GM18508 (cell line): ENCODE results near the gene APOL3.
"Not testable (repeated sequence)": the region's sequence is repeated elsewhere in the genome, so short reads cannot be mapped to it uniquely, and the experiment has no call there.

ENCODE experiments used
- ATAC-seq: cut with Tn5 transposase; IDR thresholded peaks from one replicate; pipeline ENCODE4 v1.9.1; 2021; ENCODE audit warnings: moderate number of reproducible peaks; ENCODE audit not compliant: insufficient read depth, unreplicated experiment

Gene APOL3

GRCh38 chr22:36160499-36160942 lies at the start of gene APOL3:
Gene APOL3 (minus strand): TSS chr22:36160755. CDS start chr22:36149055, 11,700 bp downstream.
- no peak for ATAC-seq

DNA sequence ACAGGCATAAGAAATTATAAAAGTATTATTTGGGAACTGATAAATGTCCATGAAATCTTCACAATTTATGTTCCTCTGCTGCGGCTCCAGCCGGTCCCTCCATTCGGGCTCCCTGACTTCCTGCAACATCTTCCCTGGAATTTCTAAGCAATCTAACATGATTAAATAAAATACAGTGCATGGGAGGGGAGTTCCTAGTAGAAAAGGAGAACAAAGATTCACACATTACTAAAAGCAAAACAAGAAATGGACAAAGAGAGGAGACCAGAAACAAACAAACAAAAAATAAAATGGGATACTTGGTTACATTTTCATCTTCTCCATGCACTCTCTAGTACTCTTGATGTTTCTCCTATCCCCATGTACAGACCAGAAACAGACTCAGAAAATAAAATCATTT lies 49.7 kb upstream of the APOL3 start:
- no peak for ATAC-seq

DNA sequence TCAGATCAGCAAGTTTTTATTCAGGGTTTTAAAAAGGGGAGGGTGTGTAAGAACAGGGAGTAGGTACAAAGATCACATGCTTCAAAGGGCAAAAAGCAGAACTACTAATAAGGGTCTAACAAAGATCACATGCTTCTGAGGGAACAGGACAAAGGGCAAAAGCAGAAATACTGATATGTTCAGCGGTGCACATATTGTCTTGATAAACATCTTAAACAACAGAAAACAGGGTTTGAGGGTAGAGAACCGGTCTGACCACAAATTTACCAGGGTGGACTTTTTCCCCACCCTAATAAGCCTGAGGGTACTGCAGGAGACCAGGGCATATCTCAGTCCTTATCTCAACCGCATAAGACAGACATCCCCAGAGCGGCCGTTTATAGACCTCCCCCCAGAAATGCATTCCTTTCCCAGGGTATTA lies 48.9 kb upstream of the APOL3 start:
- not testable (repeated sequence) for ATAC-seq

GRCh38 chr22:36208914-36209313 lies 48.4 kb upstream of the APOL3 start:
- no peak for ATAC-seq

GRCh38 chr22:36208162-36208765 lies 47.7 kb upstream of the APOL3 start:
- no peak for ATAC-seq

DNA sequence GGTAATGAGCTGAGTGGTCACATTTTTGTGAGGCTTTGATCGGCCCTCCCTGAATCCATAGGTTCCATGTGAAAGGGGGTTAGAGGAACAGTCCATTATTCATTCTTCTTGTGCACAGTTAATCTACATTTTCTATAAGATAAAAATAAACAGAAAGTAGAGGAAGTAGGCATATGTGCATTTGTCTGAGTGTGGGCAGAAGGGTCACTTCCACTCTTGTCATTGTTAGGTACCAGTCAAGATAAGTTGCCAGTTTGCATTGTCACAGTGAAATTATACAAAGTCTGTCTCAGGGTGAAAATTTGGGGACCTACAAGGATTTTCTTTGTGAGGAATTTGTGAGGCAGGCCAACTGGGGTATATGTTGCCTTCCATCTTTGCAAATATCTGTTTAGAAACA lies 45.7 kb upstream of the APOL3 start:
- no peak for ATAC-seq

GRCh38 chr22:36205573-36205972 lies 45.0 kb upstream of the APOL3 start:
- ATAC-seq = not testable (repeated sequence)

DNA sequence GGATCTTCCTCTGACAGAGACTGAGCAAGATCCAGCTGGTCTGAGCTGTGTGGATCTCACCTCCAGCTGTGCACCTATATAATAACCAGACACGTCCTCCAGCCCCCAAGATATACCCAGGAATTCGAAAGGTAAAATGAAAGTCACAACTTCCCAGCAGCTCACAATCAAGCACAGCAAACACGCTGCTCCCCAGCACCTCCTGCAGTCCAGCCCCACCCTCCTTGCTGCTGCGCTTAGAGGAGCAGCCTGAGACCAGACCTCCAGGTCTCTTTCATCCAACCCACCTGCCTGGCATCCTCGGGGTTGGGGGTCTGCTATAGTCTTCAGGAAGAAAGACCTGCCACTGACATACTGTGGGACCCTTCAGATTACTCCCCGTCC lies 44.1 kb upstream of the APOL3 start:
- ATAC-seq = no peak

GRCh38 chr22:36204001-36204631 lies 43.6 kb upstream of the APOL3 start:
- no peak for ATAC-seq

DNA sequence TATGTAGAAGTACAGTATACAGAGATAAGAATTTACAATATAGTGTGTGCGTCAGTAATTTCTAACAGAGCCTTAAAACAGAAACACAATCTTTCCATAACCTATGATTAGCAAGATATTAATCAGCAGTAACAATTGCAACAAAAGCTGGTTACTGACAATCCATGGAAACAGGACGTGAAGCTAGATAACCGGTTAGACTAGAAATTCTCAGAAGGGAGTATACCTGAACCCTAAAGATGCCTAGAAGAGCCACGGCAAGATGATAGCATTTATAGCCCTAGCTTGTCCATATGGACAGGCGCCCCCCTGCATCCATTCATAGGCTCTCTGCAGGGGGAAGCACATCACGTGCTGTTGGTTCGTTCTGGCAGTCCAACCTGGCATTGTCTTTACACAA lies 42.9 kb upstream of the APOL3 start:
- ATAC-seq = not testable (repeated sequence)

DNA sequence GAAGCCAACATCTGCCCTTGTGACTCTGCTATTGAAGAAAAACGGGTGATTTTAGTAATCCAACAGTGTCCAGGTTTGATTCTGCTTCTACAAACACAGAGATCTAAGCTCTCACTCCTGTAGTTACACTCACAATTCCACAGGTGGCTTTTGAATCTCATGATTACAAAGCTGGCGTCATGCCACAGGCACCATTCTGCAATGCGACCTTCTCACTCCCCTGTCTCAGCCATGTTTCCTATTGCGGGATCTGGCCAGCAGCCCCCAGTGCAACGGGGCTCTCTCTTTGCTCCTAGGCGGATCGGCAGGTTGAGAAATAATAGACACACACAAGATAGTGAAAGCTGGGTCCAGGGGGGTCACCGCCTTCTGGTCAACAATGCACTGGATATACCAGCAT lies 42.4 kb upstream of the APOL3 start:
- ATAC-seq = not testable (repeated sequence)

- no peak for ATAC-seq
Observed at GRCh38 chr22:36201630-36202319, 41.2 kb upstream of the APOL3 start, which contains the start of gene APOL4. Gene APOL4 (minus strand): TSS chr22:36201809. CDS start chr22:36201734, 75 bp downstream.

DNA sequence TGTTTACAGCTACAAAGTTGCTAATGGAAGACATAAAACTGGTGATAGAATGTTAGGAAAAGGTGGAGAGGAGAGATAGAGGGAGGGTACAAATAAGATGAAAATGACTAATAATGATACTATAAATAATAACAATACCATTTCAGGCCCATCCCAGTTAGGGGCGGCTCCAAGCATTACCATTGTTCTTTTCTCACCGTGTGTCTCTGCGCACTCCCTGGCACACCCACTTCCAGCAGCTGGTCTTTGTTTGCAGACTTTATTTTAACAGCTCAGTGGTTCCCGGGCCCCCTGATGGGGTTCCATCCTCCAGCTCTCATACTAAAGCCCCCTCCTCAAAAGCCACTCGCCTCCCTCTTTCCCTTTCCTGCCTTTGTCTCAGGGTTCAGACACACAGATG lies 40.5 kb upstream of the APOL3 start:
- not testable (repeated sequence) for ATAC-seq

DNA sequence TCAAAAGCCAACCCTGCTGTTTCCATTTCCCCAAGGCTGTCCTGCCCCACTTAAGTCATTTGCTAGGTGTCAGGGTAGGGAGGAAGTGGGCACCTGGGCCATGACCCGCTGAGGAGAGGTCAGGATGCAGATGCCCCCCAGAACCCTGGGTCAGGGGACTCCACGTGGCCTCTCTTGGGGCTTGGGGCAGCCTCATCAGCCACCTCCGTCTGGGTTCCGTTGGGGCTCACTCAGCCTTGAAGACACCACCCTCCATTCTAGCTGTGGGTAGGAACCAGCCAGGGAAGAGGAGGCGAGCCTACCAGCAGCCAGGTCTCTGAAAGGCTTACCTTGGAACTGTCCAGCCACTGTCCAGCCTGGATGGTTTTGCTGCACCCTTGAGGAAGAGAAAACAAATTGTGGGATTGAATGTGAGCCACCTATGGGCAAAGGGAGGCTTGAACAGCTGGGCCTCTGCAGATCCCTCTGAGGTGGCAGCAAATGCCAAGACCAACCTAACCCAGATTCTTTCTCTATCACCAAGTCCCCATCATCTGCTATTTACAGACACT lies 38.5 kb upstream of the APOL3 start:
- ATAC-seq = no peak

- no peak for ATAC-seq
Observed at GRCh38 chr22:36198536-36198935, 38.0 kb upstream of the APOL3 start.

DNA sequence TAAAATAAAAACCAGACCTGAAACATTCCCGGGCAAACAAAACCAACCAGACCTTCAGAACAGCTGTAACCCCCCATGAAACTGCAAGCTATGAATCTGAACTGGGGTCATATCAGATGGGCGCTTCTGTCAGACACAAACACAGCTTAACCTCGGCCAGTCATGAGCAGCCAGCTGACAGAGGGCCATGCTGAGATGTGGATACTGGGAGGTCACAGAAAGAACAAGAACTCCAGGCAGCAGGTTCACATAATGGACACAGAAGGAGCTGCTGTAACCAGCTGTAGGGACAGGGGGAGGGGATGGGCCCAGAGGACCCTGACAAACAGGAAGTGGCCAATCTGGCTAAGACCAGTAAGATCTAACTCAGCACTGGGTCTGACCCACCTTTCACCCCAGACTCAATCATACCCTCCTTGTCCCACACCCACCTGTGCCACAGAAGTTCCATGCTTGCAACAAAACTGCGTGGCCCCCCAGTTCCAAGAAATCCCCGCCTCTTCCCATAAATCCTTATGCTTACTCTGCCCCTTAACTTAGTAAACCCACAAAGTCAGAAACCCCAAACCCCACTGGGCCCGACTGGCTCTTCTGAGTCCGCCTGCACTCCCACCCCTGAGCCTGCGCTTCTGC lies 37.1 kb upstream of the APOL3 start:
- ATAC-seq = no peak

- ATAC-seq = no peak
Observed at GRCh38 chr22:36197065-36197440, 36.5 kb upstream of the APOL3 start.

- no peak for ATAC-seq
Observed at GRCh38 chr22:36196254-36197064, 35.9 kb upstream of the APOL3 start.

DNA sequence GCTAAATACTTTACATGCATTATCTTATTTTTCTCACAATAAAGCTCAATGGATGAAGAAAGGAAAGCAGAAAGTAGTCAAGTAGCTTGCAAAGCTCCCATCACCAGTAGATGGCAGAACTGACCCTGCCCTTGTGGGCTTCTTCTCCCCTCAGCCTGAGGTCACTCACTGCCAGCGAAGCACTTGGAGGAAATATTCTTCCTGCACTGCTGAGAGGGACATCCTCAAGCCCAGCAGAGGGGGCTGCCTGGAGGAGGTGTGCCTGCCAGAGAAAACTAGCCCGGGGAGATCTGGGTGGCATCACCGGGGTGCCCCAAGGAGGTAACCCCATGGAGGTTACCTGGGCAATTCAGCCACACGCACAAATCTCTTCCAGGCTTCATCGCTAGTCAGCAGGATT lies 34.4 kb upstream of the APOL3 start:
- ATAC-seq = no peak

- ATAC-seq = no peak
Observed at GRCh38 chr22:36194385-36194784, 33.8 kb upstream of the APOL3 start.
